Embryonic facial prominence (tissue), 1 donor: ENCODE measurements around the gene TMEM272.

ENCODE experiments used
- DNase-seq: peaks from one replicate; pipeline ENCODE4 v3.0.0-alpha.2; 2016; ENCODE audit errors: extremely low spot score

Gene TMEM272

DNA sequence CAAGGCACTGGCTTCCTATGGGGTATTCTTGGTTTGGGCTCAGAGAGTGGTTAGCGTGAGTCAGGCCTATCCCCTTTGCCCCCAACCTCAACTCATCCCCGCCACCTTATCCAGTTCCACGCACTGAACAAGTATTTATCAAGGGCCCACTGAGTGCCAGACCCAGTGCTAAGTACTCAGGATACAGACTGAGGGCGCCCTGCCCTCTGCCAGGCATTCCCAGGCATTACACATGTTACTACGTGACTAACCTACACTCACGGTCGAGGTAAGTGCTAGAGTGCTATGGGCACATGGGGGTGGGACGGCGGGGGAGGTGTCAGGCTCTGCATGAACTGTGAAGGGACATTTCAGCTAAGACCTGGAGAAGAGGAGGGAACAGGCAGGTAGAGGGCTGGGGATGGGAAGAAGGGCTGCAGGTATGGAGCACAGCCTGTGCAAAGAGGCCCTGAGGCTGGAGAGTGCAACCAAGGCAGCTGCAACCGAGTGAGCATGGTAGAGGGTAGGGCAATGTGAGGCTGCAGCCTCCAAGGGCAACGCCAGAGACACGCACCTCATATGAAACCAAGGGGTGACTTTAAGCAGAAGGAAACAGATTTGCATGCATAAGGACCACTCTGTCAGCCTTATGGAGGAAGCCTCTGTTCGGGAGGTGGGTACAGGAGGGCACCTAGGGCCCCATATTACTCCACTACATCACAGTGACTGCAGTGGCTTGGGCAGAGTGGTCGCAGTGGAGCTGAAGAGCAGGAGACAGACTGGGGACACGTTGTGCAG lies 63.5 kb downstream of the TMEM272 start:
- no peak for DNase-seq

DNA sequence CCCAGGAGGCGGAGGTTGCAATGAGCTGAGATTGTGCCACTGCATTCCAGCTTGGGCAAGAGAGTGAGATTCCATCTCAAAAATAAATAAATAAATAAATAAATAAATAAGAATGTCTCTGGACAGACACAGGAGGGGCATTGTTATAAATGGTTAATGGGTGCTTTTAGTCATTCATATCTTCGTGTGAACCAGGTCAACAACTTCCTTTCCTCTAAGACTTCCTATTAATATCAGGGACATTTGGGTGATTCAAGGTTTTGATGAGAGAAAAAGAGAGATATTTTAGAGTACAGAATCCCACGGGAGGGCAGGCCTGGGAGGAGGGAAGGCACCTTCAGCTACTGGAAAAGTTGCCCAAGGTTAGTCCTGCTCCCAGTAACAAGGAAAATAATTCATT lies 64.9 kb downstream of the TMEM272 start:
- no peak for DNase-seq

- DNase-seq: no peak
Measured at GRCh38 chr13:51778392-51778791, 66.6 kb downstream of the TMEM272 start.

DNA sequence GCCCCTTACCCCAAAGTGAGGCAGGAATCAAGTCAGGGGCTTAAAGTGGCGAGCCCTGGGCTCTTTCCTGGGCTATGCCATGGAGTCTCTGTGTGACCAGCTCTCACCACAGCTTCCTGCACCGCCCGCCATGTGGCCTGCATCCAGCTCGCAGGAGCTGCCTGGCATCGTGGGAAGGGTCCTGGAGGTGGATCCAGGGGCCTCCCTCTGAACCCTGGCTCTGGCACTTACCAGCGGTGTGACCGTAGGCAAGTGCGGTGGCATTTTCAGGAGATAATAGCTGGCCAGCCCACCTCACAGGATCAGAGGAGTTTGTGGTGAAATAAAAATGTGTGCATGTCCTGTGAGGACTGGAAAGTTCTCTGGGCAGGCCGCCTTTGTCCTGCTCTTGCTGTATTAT lies 67.1 kb downstream of the TMEM272 start:
- no peak for DNase-seq

DNA sequence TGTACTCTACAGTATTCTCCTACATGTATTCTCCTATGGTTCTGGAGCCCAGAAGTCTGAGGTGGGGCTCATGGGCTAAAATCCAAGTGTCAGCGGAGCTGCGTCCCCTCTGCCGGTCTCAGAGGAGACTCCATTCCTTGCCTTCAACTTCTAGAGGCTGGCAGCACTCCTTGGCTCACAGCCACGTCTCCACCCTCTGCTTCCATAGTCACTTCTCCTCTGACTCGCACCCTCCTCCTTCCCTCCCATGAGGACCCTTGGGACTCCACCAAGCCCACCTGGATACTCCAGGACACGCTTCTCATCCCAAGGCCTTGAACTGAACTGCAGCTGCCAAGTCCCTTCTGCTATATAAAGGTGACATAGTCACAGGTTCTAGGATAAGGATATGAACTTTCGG lies 68.8 kb downstream of the TMEM272 start:
- no peak for DNase-seq

DNA sequence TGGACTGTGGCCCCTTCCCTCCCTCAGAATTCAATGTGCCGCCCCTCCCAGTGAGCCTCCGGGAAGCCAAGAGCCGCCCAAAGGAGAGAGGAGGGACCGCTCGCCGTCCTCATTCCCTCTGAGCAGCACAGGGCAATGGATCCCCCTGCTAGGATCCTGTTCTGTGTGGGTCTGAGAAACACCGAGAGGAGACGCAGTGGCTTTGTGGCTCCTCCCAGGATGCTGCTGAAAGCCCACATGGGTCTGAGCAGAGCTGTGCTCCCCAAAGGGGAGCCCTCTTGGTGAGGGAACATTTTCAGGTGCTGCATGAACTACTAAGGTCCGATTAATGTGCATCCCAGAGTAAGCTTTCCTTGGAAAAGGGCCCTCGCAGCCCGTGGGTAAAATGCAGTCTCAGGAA lies 71.5 kb downstream of the TMEM272 start:
- no peak for DNase-seq

GRCh38 chr13:51772781-51773180 lies 72.2 kb downstream of the TMEM272 start:
- no peak for DNase-seq

- no peak for DNase-seq
Measured at GRCh38 chr13:51772105-51772455, 72.9 kb downstream of the TMEM272 start.

- no peak for DNase-seq
Measured at GRCh38 chr13:51771418-51772104, 73.4 kb downstream of the TMEM272 start.

GRCh38 chr13:51770681-51771417 lies 74.1 kb downstream of the TMEM272 start:
- no peak for DNase-seq

DNA sequence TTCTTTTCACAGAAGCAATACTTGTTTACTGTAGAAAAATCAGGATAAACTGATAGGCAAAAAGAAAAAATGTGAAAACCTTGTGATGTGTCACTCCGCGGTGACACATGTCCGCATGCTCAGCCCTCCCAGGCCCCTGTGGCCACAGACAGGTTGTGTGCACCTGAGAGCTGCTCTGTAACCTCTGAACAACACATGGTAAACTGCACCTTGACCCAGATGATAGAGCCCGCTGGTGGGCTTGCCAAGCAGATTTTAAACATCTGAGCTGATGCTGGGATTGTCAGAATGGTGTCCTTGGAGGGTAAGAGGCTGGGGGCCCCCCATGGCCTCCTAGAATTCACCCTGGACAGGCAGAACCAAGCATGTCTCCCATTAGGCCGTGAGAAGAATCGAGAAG lies 74.8 kb downstream of the TMEM272 start:
- DNase-seq: no peak

DNA sequence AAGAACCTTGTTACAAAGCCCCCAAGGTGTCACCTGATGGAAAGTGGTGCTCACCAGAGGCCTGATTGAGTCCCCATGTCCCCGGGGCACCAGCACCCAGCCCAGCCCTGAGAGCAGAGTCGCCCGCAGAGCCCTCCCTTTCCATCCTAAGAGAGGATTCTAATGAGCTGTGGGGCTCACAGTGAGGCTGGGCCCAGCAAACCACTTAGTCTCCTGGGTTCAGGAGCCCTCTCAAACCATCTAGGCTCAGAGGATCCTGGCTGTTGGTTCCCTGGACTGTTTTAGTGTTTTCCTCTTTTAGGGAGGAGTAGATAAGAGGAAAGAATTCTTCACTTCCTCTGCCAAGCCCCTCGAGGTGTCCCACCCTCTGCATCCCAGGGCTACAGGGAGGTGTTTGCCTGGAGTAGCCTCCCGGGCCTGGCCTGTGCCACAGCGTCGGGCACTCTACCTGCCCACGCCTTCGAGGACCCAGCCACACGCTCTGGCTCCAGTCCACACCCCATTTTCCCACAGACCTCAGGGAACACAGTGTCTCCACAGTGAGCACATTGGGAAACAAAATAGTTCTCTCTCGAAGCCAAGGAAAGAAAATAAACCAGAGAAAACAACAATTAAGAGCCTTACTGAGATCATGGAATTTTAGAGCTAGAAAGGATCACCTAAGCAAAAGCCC lies 75.4 kb downstream of the TMEM272 start:
- DNase-seq: no peak

DNA sequence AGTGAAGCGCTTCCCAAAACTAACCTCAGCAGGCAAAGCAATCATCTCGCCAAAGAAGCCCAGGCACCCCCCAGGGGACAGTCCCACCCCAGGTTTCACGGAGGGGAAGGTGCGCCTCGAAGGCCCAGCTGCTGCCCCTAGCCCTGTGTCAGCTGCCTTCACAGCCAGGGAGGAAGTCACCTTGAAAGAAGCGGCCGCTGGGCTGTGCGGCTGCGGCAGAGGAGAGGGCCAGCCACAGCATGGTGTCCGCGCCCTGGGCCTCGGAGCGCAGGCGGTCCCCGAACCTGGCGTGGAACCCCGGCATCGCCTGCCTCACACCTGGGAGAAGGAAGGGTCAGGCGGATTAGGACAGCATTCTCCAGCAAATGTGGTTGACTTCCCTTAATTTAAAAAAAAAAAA lies 76.0 kb downstream of the TMEM272 start:
- no peak for DNase-seq

- no peak for DNase-seq
Measured at GRCh38 chr13:51768378-51768921, 76.5 kb downstream of the TMEM272 start.

DNA sequence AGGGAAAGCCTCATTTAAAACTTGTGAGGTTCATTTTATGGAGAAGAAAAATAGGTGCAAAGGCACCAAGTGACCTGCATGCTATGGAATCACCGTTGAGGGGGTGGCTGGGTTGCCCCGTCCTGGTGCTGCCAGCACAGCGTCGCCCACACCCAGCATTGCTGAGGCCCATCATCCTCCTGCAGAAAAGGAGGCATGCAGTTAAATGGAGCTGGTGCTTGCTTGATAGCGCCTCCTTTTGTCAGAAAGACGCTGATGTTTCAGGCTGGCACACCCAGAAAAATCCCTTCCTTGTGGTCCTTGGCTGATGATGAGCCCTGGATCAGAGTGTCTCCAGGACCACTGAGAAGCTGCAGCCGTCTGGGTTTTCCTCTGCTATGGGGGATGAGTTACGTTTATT lies 77.9 kb downstream of the TMEM272 start:
- no peak for DNase-seq

GRCh38 chr13:51765142-51765515 lies 79.8 kb downstream of the TMEM272 start:
- DNase-seq: no peak

DNA sequence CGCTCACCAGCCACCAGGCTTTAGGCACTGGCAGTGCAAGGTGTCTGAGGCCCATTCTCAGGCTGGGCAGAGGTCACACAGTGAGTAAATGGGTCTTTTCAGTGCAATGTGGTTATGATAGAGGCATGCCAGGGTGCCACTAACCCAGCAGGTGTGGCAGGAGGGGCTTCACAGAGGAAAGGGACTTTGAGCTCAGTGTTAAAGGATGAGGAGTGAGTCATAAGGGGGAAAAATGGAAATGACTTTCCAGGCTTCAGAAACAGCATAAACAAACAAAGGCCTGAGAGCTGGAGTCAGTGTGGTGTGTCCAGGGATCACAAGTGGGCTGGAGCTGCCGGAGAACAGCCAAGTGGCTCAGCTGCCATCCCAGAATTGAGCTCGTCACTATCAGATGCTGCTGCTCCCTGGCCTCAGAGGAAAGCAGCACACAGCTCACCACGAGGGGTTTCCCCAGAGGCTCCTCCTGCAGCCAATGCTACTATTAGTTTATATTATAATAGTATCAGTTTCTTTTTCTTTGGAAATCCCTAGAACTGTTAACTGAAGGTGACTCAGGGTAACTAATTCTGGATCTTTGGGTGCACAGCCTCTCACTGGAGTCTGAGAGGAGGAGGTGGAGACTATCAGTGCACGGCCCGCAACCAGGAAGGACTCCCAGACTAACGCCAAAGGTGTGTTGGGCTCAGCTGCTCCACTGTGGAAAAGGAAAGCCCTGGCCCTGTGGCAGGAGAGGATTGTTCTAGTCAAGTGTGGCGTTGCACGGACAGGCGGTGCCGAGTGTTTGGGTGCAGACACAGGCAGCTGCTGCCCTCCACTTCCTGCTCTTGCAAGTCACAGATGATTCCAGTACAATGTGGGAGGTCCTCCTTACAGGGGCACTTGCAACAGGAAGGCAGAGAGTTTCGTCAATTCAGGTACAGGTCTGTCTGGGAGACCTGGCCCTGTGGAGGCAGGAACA lies 80.5 kb downstream of the TMEM272 start:
- DNase-seq: no peak

DNA sequence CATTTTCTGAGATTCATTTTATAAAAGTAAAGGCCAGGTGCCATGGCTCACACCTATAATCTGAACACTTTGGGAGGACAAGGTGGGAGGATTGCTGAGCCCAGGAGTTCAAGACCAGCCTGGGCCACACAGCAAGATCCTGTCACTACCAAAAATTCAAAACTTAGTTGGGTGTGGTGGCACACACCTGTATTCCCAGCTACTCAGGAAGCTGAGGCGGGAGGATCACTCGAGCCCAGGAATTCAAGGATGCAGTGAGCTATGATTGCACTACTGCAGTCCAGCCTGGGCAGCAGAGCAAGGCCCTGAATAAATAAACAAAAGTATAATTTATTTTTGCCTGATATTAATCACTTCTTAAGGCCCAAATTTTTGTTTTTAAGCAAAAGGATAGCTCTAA lies 81.5 kb downstream of the TMEM272 start:
- no peak for DNase-seq
